Ramos (cell line): ENCODE measurements around the gene HUS1.
"Not testable (repeated sequence)": the region's sequence is repeated elsewhere in the genome, so short reads cannot be mapped to it uniquely, and the experiment has no call there.

Experiments
- in situ Hi-C: fragments of 300-500 bp; cut with MboI; formaldehyde crosslinking; loops from one replicate; pipeline ENCODE4 v1.14.3; 2022; ENCODE audit warnings: low sequenced_read_pairs; ENCODE audit not compliant: unreplicated experiment

HUS1 gene

DNA sequence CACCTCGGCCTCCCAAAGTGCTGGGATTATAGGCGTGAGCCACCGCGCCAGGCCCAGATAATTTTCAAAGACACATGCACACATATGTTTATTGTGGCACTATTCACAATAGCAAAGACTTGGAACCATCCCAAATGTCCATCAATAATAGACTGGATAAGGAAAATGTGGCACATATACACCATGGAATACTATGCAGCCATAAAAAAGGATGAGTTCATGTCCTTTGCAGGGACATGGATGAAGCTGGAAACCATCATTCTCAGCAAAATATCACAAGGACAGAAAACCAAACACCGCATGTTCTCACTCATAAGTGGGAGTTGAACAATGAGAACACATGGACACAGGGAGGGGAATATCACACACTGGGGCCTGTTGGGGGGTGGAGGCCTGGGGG is 1.2 kb upstream of the HUS1 start:
- in situ Hi-C loops = not testable (repeated sequence)

DNA sequence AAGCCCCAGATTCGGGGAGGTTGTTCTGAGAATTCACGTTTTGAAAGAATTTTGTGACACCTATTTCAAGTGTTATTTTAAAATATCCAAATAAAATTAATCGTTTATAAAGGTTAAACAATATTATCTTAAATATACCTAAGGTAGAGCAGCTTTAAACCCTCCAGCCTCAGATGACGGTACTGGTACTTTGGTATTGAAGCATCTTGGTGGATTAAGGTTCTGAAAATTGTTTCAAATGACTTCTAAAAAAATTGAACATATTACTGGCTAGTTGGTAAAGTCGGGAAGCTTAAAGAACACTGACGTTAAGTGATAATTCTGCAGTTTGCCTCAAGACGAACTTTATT is 392 bp upstream of the HUS1 start:
- in situ Hi-C loops = no loop called here

DNA sequence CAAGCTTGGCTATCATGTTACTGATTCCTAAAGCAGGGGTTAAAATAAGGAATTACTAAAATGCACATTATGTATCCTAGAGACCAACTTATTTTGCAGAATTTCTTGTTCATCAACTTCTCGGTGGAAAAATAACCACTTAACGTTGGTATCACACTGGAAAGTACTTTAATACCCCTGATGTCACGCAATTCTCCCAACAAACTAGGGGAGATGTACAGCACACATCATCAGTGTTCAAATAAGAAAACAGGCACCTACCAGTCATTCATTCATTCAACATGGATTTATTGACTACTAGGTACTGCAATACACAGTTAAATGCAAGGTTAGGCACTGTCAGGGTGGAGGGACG is 648 bp downstream of the HUS1 start:
- in situ Hi-C loops = no loop called here

DNA sequence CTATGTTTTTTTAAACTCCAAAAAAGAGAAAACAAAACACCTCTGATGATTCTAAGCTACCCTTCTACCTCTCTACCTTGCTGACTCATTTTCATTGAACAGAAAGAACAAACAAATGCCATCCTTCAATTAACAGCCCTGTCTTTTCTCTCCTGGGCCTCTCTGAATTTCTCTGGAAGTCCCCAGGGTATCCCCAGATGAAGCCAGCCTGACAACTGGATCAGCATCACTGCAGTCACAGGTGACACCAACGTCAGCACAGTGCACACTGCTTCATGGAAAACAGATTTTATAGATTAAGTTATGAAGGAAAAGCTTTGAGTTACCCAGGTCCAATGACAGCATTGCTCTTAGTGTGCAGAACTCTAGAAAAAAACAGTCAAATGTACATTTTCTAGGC is 5.7 kb downstream of the HUS1 start:
- in situ Hi-C loops = no loop called here

DNA sequence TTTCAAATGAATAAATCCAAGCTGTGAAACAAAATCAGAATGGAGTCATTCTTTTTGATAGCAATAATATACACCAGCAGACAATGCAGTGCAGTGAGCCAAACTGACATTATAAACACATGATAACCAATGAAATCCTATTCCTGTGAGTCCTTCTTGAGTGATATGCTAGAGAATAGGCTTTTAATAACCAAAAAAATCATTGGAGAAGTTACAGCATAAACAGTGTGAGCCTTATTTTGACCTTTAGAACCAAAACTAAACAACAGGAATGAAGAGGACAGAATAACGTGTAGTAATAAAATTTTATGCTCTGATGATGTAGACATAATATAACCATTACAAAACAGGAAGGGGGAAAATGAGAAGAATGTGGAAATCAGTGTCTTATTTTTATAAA is 8.7 kb downstream of the HUS1 start:
- in situ Hi-C loops = no loop called here

DNA sequence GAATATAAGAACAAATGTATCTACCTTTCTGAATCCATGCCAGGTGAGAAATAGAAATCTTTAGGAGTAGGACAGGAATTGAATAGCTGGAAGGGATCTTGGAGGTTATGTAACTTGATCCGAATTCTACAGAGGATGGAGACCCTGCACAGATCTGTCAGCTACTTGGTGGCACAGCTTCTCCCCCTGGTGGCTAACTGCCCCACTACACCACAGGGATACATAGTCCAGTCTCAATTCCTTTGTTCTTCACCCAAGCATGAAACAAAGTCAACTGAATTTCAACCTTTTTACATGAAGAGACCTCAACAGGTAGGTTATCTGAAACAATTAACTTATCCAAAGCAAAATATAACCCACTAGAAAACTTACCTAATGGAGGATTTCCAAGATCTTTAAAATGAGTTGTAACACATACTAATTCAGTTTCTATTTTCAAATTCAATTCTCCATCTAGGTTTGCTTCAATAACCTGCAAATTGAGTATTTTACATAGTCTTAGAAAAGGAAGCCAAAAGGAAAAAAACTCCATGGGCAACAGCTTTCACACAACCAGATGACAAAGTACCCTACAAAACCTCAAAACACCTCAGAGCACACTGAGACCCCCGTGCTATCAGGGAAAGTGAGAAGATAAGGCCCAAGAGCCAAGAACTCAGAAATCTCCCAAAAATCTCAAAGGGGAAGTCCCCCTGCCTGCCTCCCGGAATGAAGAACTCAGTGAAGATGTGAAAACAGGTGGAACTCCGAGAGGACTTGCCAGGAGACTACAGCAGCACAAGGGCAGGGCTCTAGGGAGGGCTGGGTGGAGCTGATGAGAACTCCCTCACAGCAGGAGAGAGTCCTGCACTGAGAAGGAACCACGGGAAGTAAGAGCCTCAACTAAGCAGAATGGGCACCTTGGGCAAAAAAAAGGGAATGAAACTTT is 10.3 kb downstream of the HUS1 start:
- in situ Hi-C loops = no loop called here

DNA sequence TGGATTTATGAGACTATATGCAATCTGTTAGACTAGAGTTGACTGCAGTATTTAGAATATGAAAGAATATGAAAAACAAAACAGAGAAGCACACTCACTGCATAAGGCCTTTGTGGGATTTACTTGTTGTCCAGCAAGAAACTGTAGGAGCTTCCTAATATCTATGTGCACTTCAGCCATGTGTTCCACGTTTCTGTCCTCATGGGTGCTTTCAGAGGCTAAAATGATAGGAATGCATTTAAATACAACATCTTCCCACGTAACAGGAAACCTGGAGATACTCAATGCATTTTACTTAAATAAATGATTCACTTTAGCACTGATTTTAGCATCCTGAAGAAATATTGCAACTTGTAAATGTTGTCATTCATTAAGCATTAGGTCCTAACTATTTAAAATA is 11.7 kb downstream of the HUS1 start:
- in situ Hi-C loops = no loop called here

DNA sequence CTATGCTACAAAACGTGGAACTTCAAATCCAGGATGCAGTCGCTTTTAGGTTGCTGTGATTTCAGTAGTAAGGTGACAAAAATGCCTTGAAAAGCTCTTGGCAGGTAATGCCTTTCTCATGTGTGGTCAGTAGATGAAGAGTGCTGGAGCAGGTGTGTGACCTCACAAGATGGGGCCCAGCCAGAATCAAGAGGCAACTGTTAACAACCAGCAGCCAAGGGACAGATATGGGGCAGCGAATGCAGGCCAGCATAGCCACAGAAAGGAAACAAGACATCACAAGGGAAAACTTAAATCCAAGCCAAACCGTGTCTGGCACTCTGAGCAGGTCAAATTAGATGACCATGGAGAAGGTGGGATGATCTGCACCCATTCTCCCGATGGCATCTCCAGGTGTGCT is 12.3 kb downstream of the HUS1 start:
- in situ Hi-C loops = no loop called here

DNA sequence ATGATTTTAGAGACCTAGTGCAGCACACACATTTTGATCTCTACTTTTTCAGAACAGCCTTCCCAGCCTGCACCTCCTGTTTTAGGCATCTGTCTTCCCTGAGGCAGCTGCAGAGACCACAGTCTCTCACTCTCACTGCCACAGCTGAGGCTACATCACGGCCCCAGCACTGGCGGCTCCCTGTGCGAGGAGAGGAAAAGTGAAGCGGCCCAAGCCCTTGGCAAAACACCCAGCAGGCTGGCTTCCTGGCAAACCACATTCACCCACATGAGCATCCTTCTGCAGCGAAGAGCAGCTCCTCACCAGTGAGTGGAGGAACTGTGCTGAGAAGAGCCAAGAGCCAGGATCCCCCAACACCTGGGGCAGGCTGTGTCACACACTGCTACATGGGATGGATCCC is 14.0 kb downstream of the HUS1 start:
- in situ Hi-C loops = no loop called here

DNA sequence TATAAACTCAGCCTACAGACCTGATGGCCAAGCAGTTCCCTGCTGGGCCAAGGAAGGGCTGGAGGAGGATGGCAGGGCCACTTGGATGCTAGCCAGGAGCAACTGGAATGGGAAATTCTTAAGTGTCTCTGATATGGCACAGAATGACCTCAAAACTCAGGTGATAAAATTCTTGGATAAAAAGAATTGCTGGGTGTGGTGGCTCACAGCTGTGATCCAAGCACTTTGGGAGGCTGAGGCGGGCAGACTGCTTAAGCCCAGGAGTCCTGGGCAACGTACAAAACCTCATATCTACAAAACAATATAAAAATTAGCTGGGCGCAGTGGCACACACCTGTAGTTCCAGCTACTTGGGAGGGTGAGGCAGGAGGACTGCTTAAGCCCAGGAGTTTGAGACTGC is 17.2 kb downstream of the HUS1 start:
- in situ Hi-C loops = no loop called here

DNA sequence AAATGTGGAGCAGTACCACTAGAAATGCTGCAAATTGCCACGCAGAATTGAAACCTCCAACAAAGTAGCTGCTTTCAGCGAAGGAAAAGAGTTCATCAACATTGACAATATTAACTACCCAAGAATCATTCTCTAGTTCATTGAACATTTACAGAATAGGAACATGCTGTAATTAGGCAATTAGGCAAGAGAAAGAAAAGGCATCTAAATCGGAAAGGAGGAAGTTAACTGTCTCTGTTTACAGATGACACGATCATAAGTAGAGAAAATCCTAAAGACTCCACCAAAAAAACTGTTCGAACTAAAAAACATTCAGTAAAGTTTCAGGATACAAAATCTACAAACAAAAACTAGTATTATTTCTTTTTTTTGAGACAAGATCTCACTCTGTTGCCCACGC is 22.3 kb downstream of the HUS1 start:
- in situ Hi-C loops = no loop called here

DNA sequence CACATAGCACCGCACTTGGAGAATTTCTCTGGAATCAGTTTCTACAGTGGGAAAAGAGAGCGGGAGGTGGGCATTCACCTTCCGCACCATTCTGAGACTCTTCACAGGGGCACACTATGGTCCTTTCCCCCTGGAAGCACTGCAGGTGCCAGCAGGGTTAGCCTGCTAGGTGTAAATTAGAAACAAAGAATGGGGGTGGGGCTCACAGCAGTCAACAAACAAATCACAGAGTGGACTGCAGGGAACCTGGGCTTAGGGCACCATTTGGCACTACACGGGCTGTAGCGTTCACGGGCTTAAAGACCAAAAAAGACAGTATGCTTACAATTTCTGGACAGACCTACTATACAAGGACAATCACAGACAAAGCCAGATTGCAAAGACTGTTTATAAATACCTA is 23.2 kb downstream of the HUS1 start:
- in situ Hi-C loops = no loop called here

DNA sequence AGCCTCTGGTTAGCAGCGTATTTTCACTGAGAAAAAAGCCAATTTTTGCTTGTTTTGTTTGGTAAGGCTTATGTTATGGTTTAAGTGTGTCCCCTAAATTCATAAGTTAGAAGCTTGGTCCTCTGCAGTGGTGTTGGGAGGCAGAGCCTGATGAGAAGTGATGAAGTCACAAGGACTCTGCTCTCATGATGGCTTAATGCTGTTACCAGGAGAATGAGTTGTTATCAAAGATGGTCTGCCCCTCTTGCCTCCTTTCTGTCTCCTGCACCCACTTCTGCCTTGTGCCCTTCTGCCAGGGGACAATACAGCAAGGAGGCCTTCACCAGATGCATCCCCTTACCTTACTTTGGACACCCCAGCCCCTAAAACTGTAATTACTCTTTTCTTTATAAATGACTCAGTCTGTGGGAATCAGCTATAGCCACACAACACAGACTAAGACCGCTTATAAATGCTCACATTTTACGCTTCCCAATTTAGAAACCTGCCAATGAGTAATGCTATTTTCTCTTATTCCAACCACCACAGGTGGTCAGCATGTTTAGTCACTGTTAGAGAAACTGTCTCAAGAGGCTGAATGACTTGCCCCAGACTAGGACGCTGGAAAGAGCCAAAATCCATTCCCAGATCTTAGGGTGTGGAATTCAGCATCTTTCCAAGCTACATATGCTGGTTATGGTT is 25.0 kb downstream of the HUS1 start:
- in situ Hi-C loops = no loop called here

DNA sequence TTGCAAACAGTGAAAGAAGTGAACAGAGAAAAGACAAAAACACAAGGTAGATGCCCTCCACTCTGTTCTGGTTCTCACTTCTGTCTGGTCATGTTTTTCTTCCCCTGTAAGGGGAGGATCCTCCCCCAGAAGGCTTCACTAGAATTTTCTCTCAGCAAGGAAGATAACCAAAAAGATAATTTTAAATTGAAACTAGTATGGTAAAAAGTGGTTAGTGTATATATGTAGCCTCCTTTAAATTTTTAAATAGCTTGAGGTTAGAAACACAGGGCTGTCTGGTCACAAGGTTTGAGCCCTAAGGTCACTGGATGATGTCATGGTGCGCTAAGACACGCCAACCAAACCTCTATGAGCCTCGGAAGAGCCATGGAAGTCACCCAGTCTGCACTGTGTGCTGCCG is 25.6 kb downstream of the HUS1 start:
- in situ Hi-C loops = no loop called here

DNA sequence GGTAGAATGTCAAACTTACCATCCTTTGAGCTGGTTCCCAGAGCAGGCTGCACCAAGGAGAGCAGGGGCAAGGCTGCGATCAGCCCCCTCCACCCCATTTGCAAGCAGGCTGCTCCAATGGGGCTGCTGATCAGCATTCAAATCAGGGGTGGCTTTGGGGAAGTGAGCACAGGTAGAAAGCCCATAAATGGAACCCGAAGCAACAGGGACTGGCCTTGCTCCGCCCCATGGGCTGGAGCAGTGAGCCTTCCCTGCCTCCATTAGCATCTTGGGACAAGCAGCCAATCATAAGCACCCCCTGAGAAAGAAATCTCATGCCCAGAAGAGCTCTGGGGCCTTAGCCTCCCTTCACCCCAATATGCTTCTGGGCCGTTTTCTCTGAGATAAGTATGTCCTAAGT is 27.2 kb downstream of the HUS1 start:
- in situ Hi-C loops = no loop called here

DNA sequence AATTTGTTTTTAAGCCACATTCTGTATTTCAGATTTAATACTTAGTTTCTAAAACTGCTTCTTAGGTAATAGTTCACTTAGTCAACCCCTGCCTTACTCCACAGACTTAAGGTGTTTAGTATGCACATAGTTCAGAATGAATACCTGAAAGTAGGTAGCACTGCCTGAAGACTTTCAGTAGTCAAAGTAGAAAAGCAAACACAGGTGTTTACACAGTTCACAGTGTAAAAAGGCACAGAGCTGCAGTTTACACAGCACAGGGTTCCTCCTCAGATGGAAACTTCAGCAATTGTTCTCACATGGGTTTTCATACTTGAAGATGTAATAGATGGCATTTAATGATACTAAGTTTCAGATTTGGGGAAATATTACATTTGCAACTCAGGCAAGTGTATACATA is 28.0 kb downstream of the HUS1 start:
- in situ Hi-C loops = no loop called here

DNA sequence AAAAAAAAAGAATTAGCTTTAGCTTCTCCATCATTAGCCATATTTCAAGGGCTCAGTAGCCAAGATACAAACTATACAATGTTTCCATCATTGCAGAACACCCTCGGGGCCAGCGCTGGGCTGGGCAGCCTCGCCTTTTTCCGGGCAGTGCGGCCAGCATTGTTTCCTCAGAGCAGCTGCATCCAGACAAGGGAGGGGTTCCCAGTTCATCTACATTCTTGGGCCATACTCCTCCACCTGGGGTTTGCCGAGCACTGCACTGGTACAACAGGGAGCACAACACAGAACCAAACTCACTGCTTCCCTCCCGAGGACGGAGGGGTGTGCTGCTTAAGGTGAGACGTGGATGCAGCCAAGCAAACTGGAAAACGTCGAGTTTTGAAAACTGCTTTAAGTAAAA is 28.7 kb downstream of the HUS1 start:
- in situ Hi-C loops = no loop called here

DNA sequence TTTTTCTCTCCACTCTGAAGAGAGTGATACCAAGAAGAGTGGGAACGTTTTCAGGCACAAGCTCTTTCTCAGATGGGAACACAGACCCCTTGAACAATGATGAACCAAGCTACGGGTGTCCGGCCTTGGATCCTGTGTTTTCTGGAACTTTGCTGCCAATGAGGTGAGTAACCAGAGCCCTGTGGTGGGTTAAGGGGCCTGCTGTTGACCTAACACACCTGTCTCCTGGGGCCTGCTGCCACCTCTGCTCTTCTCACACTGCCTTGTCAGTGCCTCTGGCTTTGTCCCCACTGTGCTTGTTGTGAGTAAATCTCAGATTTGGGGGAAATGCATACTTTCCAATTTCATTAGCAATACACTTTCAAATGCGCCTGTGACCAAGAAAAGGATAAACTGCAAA is 29.7 kb downstream of the HUS1 start:
- in situ Hi-C loops = no loop called here

DNA sequence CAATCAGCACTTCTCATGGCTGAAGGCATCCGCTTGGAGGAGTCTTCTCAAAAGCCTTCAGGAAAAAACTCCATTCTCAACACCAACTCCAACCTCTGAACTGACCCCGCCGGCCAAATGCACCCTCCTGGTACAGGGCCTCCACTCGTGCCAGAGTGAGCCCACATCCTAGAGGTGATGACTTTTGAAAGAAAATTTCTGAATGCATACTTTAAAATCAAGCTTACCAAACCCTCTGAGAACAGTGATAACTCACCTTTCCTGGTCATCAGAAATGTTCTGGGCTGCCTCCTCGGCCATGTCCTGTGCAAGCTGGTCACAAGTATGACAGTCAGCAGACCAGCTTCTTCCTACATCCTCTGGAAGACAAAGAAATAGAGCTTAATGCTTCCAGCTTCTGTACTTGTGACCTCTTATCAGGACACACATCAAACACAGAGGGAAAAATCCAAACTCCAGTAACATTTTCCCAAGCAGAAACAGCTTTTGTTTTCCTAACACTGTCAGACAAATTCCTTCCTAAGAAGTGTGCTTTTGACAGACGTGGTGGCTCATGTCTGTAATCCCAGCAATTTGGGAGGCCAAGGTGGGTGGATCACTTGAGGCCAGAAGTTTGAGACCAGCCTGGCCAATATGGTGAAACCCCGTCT is 31.1 kb downstream of the HUS1 start, which contains the start of gene PKD1L1:
TSS of gene PKD1L1 (minus strand) at position 326 of the 650 bp plus-strand sequence. CDS start at position 300, 26 bp downstream.
- in situ Hi-C loops = no loop called here

DNA sequence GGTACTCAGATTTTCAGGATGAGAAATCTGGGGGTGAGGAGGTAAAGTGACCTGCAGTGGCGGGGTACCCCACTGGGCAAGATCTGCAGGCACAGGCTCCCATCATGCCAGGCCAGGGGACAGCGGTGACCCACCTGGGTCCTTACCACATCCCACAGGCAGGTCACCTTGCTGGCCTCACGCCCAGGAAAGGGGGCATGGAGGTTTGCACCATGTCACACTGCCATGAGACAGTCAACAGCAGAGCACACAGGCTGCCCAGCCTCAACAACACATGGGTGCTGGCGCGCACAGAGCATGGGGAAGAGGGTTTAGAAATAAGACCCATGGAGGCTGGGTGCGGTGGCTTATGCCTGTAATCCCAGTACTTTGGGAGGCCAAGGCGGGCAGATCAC is 32.1 kb downstream of the HUS1 start:
- in situ Hi-C loops = no loop called here

DNA sequence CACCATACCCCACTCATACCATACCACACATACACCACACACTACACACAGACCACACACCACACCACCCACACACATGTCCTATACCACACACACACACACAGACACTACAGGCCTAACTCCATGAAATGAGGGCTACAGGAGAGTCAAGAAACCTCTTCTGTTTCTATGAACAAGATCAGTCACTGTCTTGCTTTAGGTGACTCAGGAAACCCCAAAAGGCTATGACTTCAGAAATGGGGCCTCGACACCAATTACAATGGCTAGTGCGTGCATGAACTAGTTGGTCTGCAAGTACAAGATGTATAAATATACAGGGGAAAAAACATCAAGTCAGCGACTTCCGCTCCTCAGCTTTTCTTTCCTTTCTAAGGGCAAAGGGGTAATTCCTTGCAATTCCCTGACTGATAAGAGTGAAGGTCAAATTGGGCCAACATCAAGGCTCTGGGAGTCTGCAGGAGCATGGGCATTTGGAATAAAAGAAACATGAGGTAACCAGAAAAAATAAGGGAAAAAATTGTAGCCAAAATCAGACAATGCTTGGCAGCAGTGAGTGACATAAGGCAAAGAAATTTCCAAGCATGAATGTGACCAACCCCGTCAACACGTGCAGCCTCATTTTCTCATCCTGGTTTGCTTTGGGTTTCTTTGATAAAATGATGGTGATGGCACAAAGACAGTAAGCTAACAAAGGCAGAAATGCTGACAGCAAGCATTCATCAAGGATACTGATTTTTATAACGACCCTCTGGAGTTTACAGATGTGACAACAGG is 32.6 kb downstream of the HUS1 start:
- in situ Hi-C loops = no loop called here
